Osteoblast (primary cell): ENCODE data around the gene ZNF546. TPM values are rescaled to one million over a fixed set of nuclear protein-coding genes. Genes with fewer than 3 reads are reported as not detected.

Experiments
- DNase-seq: peaks from one replicate; pipeline ENCODE4 v3.0.0; 2011; ENCODE audit warnings: low spot score, mixed read lengths; ENCODE audit not compliant: insufficient read length; ENCODE audit errors: missing footprints
- H2AFZ ChIP-seq: 2 replicates; pipeline ENCODE4 v1.6.0; 2011; ENCODE audit warnings: mild to moderate bottlenecking, low read length
- H3K27ac ChIP-seq: 2 replicates; pipeline ENCODE4 v1.5.1; 2011; ENCODE audit warnings: mild to moderate bottlenecking, low read depth, low read length, moderate library complexity
- H3K27me3 ChIP-seq: 2 replicates; pipeline ENCODE4 v1.6.0; 2012; ENCODE audit warnings: mild to moderate bottlenecking, control low read depth, inconsistent platforms, low read length, moderate library complexity; ENCODE audit not compliant: insufficient read depth
- H3K36me3 ChIP-seq: 2 replicates; pipeline ENCODE4 v1.5.1; 2011; ENCODE audit warnings: mild to moderate bottlenecking, low read length, control low read depth, moderate library complexity; ENCODE audit not compliant: insufficient read depth
- H3K4me1 ChIP-seq: 2 replicates; pipeline ENCODE4 v1.5.1; 2011; ENCODE audit warnings: mild to moderate bottlenecking, low read length, control low read depth, moderate library complexity; ENCODE audit not compliant: insufficient read depth
- H3K4me2 ChIP-seq: 2 replicates; pipeline ENCODE4 v1.6.0; 2011; ENCODE audit warnings: mild to moderate bottlenecking, low read length; ENCODE audit not compliant: insufficient read depth
- H3K4me3 ChIP-seq: fragments of 200-600 bp; sonication (generic); 3 replicates; pipeline ENCODE4 v1.5.1; 2012; ENCODE audit warnings: mild to moderate bottlenecking, low read length, inconsistent platforms; ENCODE audit not compliant: insufficient read depth
- H3K79me2 ChIP-seq: 2 replicates; pipeline ENCODE4 v1.6.0; 2012; ENCODE audit warnings: mild to moderate bottlenecking, low read length, control low read depth, inconsistent platforms; ENCODE audit not compliant: insufficient read depth
- H3K9me3 ChIP-seq: 2 replicates; pipeline ENCODE4 v1.5.1; 2011; ENCODE audit warnings: low read depth, low read length, control low read depth
- H4K20me1 ChIP-seq: 2 replicates; pipeline ENCODE4 v1.6.0; 2012; ENCODE audit warnings: mild to moderate bottlenecking, low read length, control low read depth; ENCODE audit not compliant: insufficient read depth
- total RNA-seq: library from RNA; depleted of rRNA; stranded (reverse); fragments of >200 nt; gene quantifications from 2 replicates; pipeline ENCODE4 v1.2.3, GENCODE V29; 2012
- TF ChIP-seq, protein P1 (sequence below): IDR thresholded peaks from 2 replicates; pipeline ENCODE4 v1.5.1; 2011; ENCODE audit warnings: mild to moderate bottlenecking, low read depth, low read length, moderate library complexity; ENCODE audit errors: extremely low read depth

Gene ZNF546
- total RNA-seq, 1 donor, result 8.7 TPM

DNA sequence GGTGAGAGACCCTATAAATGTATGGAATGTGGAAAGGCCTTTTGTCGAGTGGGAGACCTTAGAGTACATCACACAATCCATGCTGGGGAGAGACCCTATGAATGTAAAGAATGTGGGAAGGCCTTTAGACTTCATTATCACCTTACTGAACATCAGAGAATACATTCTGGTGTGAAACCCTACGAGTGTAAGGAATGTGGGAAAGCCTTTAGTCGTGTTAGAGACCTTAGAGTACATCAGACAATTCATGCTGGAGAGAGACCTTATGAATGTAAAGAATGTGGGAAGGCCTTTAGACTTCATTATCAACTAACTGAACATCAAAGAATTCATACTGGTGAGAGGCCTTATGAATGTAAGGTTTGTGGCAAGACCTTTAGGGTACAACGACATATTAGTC lies 17.1 kb downstream of the ZNF546 start:
- DNase-seq, result no peak
- H3K27ac ChIP-seq, result no peak overlapping the region
- no peak overlapping the region for H3K4me2 ChIP-seq
- H3K27me3 ChIP-seq, result no peaks in the 10 kb centered on the region
- H2AFZ ChIP-seq, result no peak overlapping the region
- no peaks in the 10 kb centered on the region for H3K4me1 ChIP-seq
- no peak overlapping the region for H3K4me3 ChIP-seq
- H3K36me3 ChIP-seq, result peaks cover 27% of the 10 kb centered on the region
- H3K9me3 ChIP-seq, result peaks cover 25% of the 10 kb centered on the region
- TF ChIP-seq, protein P1, sequence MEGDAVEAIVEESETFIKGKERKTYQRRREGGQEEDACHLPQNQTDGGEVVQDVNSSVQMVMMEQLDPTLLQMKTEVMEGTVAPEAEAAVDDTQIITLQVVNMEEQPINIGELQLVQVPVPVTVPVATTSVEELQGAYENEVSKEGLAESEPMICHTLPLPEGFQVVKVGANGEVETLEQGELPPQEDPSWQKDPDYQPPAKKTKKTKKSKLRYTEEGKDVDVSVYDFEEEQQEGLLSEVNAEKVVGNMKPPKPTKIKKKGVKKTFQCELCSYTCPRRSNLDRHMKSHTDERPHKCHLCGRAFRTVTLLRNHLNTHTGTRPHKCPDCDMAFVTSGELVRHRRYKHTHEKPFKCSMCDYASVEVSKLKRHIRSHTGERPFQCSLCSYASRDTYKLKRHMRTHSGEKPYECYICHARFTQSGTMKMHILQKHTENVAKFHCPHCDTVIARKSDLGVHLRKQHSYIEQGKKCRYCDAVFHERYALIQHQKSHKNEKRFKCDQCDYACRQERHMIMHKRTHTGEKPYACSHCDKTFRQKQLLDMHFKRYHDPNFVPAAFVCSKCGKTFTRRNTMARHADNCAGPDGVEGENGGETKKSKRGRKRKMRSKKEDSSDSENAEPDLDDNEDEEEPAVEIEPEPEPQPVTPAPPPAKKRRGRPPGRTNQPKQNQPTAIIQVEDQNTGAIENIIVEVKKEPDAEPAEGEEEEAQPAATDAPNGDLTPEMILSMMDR, result no peak
- no peaks in the 10 kb centered on the region for H4K20me1 ChIP-seq
- H3K79me2 ChIP-seq, result no peaks in the 10 kb centered on the region

DNA sequence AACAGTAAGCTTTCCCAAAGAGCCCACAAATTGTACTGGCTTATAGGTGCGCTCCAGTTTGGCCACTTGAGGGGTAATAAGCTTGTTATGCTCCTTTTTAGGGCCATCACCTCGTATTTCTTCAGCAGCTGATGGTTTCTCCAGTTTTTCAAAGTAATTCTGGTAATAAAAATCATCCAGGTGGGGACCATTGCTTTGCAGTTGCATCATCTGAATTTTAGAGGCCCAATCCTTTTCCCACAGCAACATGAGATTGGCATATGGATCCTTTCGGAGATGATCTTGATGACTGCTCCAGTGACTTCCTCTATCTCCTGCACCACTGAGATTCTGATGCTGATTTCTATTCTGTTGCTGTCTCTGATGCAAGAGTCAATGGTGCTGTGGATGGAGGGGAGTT lies 27.1 kb downstream of the ZNF546 start:
- TF ChIP-seq, protein P1, result no peak
- no peak overlapping the region for H3K4me3 ChIP-seq
- peaks cover 26% of the 10 kb centered on the region for H3K9me3 ChIP-seq
- H3K27me3 ChIP-seq, result no peaks in the 10 kb centered on the region
- no peak for DNase-seq
- no peak overlapping the region for H3K27ac ChIP-seq
- H3K79me2 ChIP-seq, result no peaks in the 10 kb centered on the region
- no peak overlapping the region for H2AFZ ChIP-seq
- H3K36me3 ChIP-seq, result no peaks in the 10 kb centered on the region
- no peaks in the 10 kb centered on the region for H3K4me1 ChIP-seq
- no peak overlapping the region for H3K4me2 ChIP-seq
- H4K20me1 ChIP-seq, result no peaks in the 10 kb centered on the region

DNA sequence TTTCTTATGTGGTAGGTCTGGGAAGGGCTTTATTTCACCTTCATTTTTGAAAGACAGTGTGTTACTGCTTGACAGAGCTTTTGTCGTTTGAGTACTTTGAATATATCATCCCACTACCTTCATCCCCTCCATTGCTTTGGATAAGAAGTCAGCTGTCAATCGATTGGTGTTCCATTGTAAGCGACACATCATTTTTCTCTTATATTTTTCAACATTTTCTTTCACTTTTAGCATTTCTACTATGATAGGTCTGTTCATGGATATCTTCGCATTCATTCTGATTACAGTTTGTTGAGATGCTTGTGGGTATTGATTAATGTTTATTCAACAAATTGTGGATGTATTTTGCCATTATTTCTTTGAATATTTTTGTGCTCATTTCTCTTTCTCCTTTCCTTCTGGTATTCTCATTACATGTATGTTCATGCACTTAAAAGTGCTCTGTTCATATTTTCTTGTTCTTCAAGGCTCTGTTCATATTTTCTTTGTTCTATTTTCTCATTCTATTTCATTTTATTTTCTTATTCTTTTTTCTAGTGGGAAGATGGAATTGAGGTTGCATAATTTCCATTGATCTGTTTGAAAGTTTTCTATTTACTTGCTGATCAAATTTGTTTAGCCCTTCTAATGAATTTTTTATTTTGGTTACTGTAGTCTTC lies 29.2 kb downstream of the ZNF546 start:
- H3K36me3 ChIP-seq, result no peaks in the 10 kb centered on the region
- TF ChIP-seq, protein P1, result no peak
- no peak overlapping the region for H3K4me2 ChIP-seq
- no peak overlapping the region for H3K4me3 ChIP-seq
- H3K4me1 ChIP-seq, result no peaks in the 10 kb centered on the region
- no peak overlapping the region for H2AFZ ChIP-seq
- H3K79me2 ChIP-seq, result no peaks in the 10 kb centered on the region
- no peak overlapping the region for H3K27ac ChIP-seq
- no peaks in the 10 kb centered on the region for H3K27me3 ChIP-seq
- no peaks in the 10 kb centered on the region for H4K20me1 ChIP-seq
- H3K9me3 ChIP-seq, result peaks cover 32% of the 10 kb centered on the region
- DNase-seq, result no peak

DNA sequence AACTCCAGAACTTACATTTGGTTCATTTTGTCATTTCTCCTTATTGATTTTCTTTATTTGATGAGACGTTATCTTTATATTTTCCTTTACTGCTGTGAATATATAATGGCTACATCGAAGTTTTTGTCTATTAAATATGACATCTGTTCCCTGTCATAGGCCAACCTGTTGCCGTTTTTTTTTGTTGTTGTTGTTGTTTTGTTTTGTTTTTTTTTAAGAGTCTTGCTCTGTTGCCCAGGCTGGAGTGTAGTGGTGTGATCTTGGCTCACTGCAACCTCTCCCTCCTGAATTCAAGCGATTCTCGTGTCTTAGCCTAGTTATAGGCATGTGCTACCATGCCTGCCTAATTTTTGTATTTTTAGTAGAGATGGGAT lies 29.7 kb downstream of the ZNF546 start:
- Histone ChIP-seq H3K4me3 (no peak overlapping the region), H4K20me1 (no peaks in the 10 kb centered on the region), H3K9me3 (peaks cover 34% of the 10 kb centered on the region), H3K27me3 (no peaks in the 10 kb centered on the region), H3K79me2 (no peaks in the 10 kb centered on the region), H2AFZ (no peak overlapping the region), H3K36me3 (no peaks in the 10 kb centered on the region), H3K4me2 (no peak overlapping the region), H3K27ac (no peak overlapping the region), H3K4me1 (no peaks in the 10 kb centered on the region)
- DNase-seq, result no peak
- TF ChIP-seq, protein P1, result no peak
